ENCODE data around the gene TMEM94. TPM values are rescaled to one million over a fixed set of nuclear protein-coding genes. Genes with fewer than 3 reads are reported as not detected.

TMEM94 gene
- polyA plus RNA-seq, 5 donors: 62.5 to 96.8 (median 77.0) TPM

GRCh38 chr17:75494326-75494877, 38.0 kb downstream of the TMEM94 start:
- no peak for DNase-seq

- no peak for DNase-seq
Measured at GRCh38 chr17:75496005-75496404, 39.6 kb downstream of the TMEM94 start.

- DNase-seq: no peak
Measured at GRCh38 chr17:75498039-75498725, 41.7 kb downstream of the TMEM94 start.

GRCh38 chr17:75498726-75499213, 42.3 kb downstream of the TMEM94 start:
- no peak for DNase-seq

- DNase-seq: no peak
Measured at GRCh38 chr17:75499313-75500022, 43.0 kb downstream of the TMEM94 start.

- no peak for DNase-seq
Measured at GRCh38 chr17:75500419-75501216, 44.2 kb downstream of the TMEM94 start.

GRCh38 chr17:75501378-75502071, 45.1 kb downstream of the TMEM94 start:
- no peak for DNase-seq

GRCh38 chr17:75502072-75502720, 45.8 kb downstream of the TMEM94 start:
- no peak for DNase-seq

GRCh38 chr17:75502721-75503329, 46.4 kb downstream of the TMEM94 start:
- DNase-seq: no peak

- DNase-seq: no peak
Measured at GRCh38 chr17:75503337-75503950, 47.0 kb downstream of the TMEM94 start.

- DNase-seq: no peak
Measured at GRCh38 chr17:75503976-75504346, 47.5 kb downstream of the TMEM94 start.

GRCh38 chr17:75504347-75505151, 48.1 kb downstream of the TMEM94 start:
- DNase-seq: no peak

GRCh38 chr17:75505152-75505409, 48.6 kb downstream of the TMEM94 start:
- no peak for DNase-seq

- DNase-seq: no peak
Measured at GRCh38 chr17:75505640-75506039, 49.2 kb downstream of the TMEM94 start.

- no peak for DNase-seq
Measured at GRCh38 chr17:75506134-75506533, 49.7 kb downstream of the TMEM94 start.

GRCh38 chr17:75506888-75507287, 50.5 kb downstream of the TMEM94 start:
- DNase-seq: no peak

- no peak for DNase-seq
Measured at GRCh38 chr17:75507733-75508719, 51.6 kb downstream of the TMEM94 start.

- DNase-seq: no peak
Measured at GRCh38 chr17:75508931-75509361, 52.5 kb downstream of the TMEM94 start.
